OCI-LY1 (cell line): ENCODE measurements around the gene COL18A1.

ENCODE experiments used
- H2AFZ ChIP-seq: fragments of 200-600 bp; sonication (generic), shearing (Covaris generic); 2 replicates; pipeline ENCODE4 v1.6.0; 2014; ENCODE audit warnings: antibody characterized with exemption, mild to moderate bottlenecking, low read length
- H3F3A ChIP-seq: fragments of 200-600 bp; sonication (generic), shearing (Covaris generic); 2 replicates; pipeline ENCODE4 v1.6.0; 2014; ENCODE audit warnings: mild to moderate bottlenecking, antibody characterized with exemption, low read length, moderate library complexity; ENCODE audit not compliant: insufficient read depth
- H3K27ac ChIP-seq: fragments of 200-600 bp; sonication (generic); 2 replicates; pipeline ENCODE4 v1.5.1; 2014; ENCODE audit warnings: low read length, mixed run types, mild to moderate bottlenecking, low read depth; ENCODE audit not compliant: poor library complexity, severe bottlenecking
- H3K27me3 ChIP-seq: fragments of 200-600 bp; sonication (generic); 2 replicates; pipeline ENCODE4 v1.6.0; 2014; ENCODE audit warnings: antibody characterized with exemption, mild to moderate bottlenecking, low read length, moderate library complexity; ENCODE audit not compliant: insufficient read depth
- H3K36me3 ChIP-seq: fragments of 200-600 bp; sonication (generic); 2 replicates; pipeline ENCODE4 v1.6.1; 2014; ENCODE audit warnings: mild to moderate bottlenecking, antibody characterized with exemption, low read length, moderate library complexity, mixed read lengths; ENCODE audit not compliant: insufficient read depth
- H3K4me1 ChIP-seq: fragments of 200-600 bp; sonication (generic); 2 replicates; pipeline ENCODE4 v1.5.1; 2014; ENCODE audit warnings: mild to moderate bottlenecking, low read length, moderate library complexity; ENCODE audit not compliant: insufficient read depth, severe bottlenecking
- H3K4me2 ChIP-seq: fragments of 200-600 bp; sonication (generic), shearing (Covaris generic); 2 replicates; pipeline ENCODE4 v1.6.1; 2014; ENCODE audit warnings: low read length
- H3K4me3 ChIP-seq: fragments of 200-600 bp; sonication (generic); 2 replicates; pipeline ENCODE4 v1.5.1; 2014; ENCODE audit warnings: low read length, low read depth, mild to moderate bottlenecking, mixed read lengths; ENCODE audit not compliant: poor library complexity, severe bottlenecking
- H3K79me2 ChIP-seq: fragments of 200-600 bp; shearing (Covaris generic); 2 replicates; pipeline ENCODE4 v1.6.1; 2016; ENCODE audit warnings: mixed run types, low read length, mixed read lengths; ENCODE audit not compliant: insufficient read depth
- H3K9ac ChIP-seq: fragments of 200-600 bp; sonication (generic), shearing (Covaris generic); 2 replicates; pipeline ENCODE4 v1.6.1; 2014; ENCODE audit warnings: mild to moderate bottlenecking, low read length, mixed read lengths
- H3K9me2 ChIP-seq: fragments of 200-600 bp; sonication (generic), shearing (Covaris generic); 2 replicates; pipeline ENCODE4 v1.6.1; 2014; ENCODE audit warnings: low read depth, mild to moderate bottlenecking, low read length, mixed read lengths
- H3K9me3 ChIP-seq: fragments of 200-600 bp; shearing (Covaris generic); 2 replicates; pipeline ENCODE4 v1.6.1; 2014; ENCODE audit warnings: low read length, mixed read lengths
- H4K20me1 ChIP-seq: fragments of 200-600 bp; sonication (generic), shearing (Covaris generic); 2 replicates; pipeline ENCODE4 v1.6.0; 2016; ENCODE audit warnings: mild to moderate bottlenecking, low read length; ENCODE audit not compliant: insufficient read depth
- EZH2 ChIP-seq: fragments of 200-600 bp; sonication (generic), shearing (Covaris generic); IDR thresholded peaks from 2 replicates; pipeline ENCODE4 v1.8.0; 2017; ENCODE audit warnings: borderline replicate concordance, mixed run types, mild to moderate bottlenecking, antibody characterized with exemption, low read length, moderate library complexity, mixed read lengths
- TF ChIP-seq, protein P1 (sequence below): fragments of 200-600 bp; sonication (generic), shearing (Covaris generic); IDR thresholded peaks from 2 replicates; pipeline ENCODE4 v1.5.1; 2017; ENCODE audit warnings: mild to moderate bottlenecking, antibody characterized with exemption, low read length, moderate library complexity, mixed read lengths

Gene COL18A1

DNA sequence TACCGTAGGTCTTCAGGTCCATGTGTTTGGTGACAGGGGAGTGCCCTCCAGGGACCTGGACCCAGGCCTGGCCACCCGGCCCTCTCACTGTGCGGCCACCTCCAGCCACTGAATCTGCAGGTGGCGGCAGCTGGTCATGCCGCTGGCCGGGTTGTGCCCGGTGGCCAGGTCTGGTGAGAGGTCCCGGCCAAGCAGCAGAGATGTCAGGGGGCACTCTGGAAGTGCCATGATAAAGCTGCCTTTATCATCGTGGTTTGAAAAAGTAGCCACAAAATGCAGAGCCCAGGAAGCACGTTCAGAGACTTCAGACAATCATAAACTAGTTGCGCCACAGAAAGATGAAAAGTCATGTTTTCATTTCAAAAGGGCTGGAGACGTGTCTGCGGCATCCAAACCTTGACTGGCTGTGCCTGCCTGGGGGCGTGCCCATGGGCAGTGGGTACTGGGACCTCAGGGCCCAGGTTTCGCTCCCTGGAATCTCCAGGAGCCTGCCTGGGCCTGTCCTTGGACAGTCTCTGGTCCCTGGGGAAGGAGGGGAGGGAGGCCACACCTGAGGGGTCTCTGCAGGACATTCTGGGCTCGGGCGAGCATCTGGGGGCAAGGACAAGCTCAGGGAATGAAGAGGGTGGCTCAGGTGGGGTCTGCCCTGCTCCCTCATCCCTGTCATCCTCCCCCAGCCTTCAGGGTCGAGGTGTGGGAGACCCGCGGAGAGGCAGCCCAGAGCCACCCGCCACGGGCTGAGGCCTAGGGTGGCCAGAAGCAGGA is 44.9 kb downstream of the COL18A1 start:
- no peak for TF ChIP-seq EZH2
- TF ChIP-seq, protein P1, sequence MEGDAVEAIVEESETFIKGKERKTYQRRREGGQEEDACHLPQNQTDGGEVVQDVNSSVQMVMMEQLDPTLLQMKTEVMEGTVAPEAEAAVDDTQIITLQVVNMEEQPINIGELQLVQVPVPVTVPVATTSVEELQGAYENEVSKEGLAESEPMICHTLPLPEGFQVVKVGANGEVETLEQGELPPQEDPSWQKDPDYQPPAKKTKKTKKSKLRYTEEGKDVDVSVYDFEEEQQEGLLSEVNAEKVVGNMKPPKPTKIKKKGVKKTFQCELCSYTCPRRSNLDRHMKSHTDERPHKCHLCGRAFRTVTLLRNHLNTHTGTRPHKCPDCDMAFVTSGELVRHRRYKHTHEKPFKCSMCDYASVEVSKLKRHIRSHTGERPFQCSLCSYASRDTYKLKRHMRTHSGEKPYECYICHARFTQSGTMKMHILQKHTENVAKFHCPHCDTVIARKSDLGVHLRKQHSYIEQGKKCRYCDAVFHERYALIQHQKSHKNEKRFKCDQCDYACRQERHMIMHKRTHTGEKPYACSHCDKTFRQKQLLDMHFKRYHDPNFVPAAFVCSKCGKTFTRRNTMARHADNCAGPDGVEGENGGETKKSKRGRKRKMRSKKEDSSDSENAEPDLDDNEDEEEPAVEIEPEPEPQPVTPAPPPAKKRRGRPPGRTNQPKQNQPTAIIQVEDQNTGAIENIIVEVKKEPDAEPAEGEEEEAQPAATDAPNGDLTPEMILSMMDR = no peak
- H3K4me1 ChIP-seq = no peaks in the 10 kb centered on the region
- no peaks in the 10 kb centered on the region for H4K20me1 ChIP-seq
- H3K27ac ChIP-seq = no peak overlapping the region
- H3K9me3 ChIP-seq = no peaks in the 10 kb centered on the region
- no peaks in the 10 kb centered on the region for H3K79me2 ChIP-seq
- H3K9me2 ChIP-seq = no peaks in the 10 kb centered on the region
- H2AFZ ChIP-seq = no peak overlapping the region
- H3K4me3 ChIP-seq = no peak overlapping the region
- no peak overlapping the region for H3K4me2 ChIP-seq
- no peak overlapping the region for H3K9ac ChIP-seq
- H3K36me3 ChIP-seq = no peaks in the 10 kb centered on the region
- no peaks in the 10 kb centered on the region for H3K27me3 ChIP-seq
- peaks cover 8% of the 10 kb centered on the region; the same call in 1 of the 2 replicates for H3F3A ChIP-seq

DNA sequence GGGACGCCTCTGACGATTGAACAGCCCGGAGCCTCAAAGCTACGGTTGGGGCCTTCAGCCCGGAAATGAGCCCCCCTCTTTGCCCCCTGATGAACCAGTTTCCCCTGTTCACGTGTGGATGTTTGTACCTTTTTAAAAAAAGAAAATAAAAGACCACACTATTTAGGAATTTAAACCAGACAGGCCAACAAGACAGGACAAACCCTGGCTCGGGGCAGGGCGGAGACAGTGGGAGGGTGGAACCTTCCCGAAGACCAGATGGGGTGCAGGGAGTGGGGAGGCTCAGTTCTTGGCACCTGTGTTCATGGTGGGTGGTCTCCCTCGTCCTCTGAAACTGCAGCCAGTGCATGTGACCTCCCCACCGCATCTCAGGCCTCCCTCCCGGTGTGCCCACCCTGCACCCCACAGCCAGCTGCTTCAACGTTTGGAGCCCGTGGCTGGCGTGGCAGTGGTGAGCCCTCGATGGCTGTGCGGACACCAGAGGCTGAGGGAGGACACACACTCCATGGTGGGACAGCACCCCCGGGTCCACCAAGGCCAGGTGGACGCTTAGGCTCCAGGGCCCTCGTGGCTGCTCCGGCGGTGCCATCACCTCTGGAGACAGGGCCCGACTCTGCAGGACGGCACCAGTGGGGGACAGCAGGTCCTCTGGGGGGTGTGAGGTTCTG is 45.6 kb downstream of the COL18A1 start:
- H3K27me3 ChIP-seq = no peaks in the 10 kb centered on the region
- H3K4me3 ChIP-seq = no peak overlapping the region
- no peaks in the 10 kb centered on the region for H3K36me3 ChIP-seq
- H4K20me1 ChIP-seq = no peaks in the 10 kb centered on the region
- H3K4me1 ChIP-seq = no peaks in the 10 kb centered on the region
- H3K79me2 ChIP-seq = no peaks in the 10 kb centered on the region
- no peak overlapping the region for H3K9ac ChIP-seq
- no peak overlapping the region for H2AFZ ChIP-seq
- H3K9me3 ChIP-seq = no peaks in the 10 kb centered on the region
- no peaks in the 10 kb centered on the region for H3K9me2 ChIP-seq
- H3K27ac ChIP-seq = no peak overlapping the region
- no peak overlapping the region for H3K4me2 ChIP-seq
- no peak for TF ChIP-seq EZH2
- TF ChIP-seq, protein P1 = no peak
- peaks cover 8% of the 10 kb centered on the region; the same call in 1 of the 2 replicates for H3F3A ChIP-seq

DNA sequence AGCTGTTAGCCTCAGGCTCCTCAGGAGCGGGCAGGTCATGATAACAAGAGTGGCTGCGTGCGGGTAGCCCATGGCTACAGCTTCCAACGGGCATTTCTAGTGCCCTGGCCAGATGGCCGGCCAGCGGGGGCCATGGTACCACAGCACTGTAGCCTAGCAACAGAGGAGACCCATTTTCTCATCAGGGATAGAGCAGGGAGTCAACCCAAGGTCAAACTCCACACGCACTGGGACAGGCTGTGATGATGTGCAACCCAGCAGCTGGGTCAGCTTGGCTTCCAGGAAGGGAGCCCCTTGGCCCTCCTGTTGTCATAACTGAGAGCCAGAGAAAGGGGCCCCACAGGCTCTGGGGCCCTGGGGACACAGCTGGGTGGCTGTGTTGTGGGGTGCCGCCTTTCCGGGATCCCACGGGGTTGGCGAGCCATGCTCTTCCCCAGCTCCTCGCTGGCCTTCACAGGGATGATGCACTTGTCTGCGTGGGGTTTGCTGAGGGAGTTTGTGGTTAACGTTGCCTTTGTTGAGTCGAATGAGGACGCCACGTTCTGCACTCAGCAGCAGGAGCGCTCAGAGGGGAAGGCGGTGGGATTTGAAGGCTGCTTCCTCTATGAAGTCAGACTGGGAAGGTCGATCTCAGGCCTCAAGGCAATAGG is 46.3 kb downstream of the COL18A1 start:
- Histone ChIP-seq H3K9me3 (no peaks in the 10 kb centered on the region), H3K4me3 (no peak overlapping the region), H3K27me3 (no peaks in the 10 kb centered on the region), H3K9me2 (no peaks in the 10 kb centered on the region), H3K9ac (no peak overlapping the region), H3K27ac (no peak overlapping the region), H3K79me2 (no peaks in the 10 kb centered on the region), H3K36me3 (no peaks in the 10 kb centered on the region), H3F3A (peaks cover 8% of the 10 kb centered on the region; the same call in 1 of the 2 replicates), H3K4me1 (no peaks in the 10 kb centered on the region), H4K20me1 (no peaks in the 10 kb centered on the region), H3K4me2 (no peak overlapping the region), H2AFZ (no peak overlapping the region)
- TF ChIP-seq EZH2 = no peak
- TF ChIP-seq, protein P1 = no peak
